ENCODE data around the gene TAF9. TPM values are rescaled to one million over a fixed set of nuclear protein-coding genes. Genes with fewer than 3 reads are reported as not detected.

The TAF9 gene
- total and polyA plus RNA-seq, 7 donors = 33.2 to 77.9 (median 52.8) TPM

- Histone ChIP-seq H3K27me3 (peaks cover 0 to 4% (median 0%) of the 10 kb centered on the region in 3 donors), H3K4me1 (peaks cover 0 to 7% (median 0%) of the 10 kb centered on the region in 4 donors), H3K36me3 (peaks cover 0 to 40% (median 4%) of the 10 kb centered on the region in 4 donors), H3K9me3 (no peaks in the 10 kb centered on the region), H3K4me3 (peak within 1 kb of the TSS; percentile 22 to 61 (median 57)), H3K27ac (peak within 1 kb of the TSS in 1 of 4 donors; percentile 8)
- no peak for TF ChIP-seq POLR2AphosphoS5 (IDR thresholded peaks at IDR 0.05)
- peak in 1 of 2 donors; percentile 13 for TF ChIP-seq POLR2A (IDR thresholded peaks at IDR 0.05)
- TF ChIP-seq CTCF (IDR thresholded peaks at IDR 0.05) = peak in 1 of 4 experiments; percentile 35
- TF ChIP-seq EP300 (IDR thresholded peaks at IDR 0.05) = no peak
- DNase-seq = no peak
- intact Hi-C loops (cut with DNase I) = no loop called here
- 6 to 9% methylated on average over 78 of the region's 78 CpGs for WGBS, 2 donors
These were observed 45.7 kb upstream of the TAF9 start, which contains the start of gene MARVELD2 for GRCh38 chr5:69414885-69415583. Gene MARVELD2 (plus strand): TSS chr5:69415116. CDS start chr5:69419386, 4,270 bp downstream.

- H3K27me3 ChIP-seq = no peaks in the 10 kb centered on the region
- H3K36me3 ChIP-seq = peaks cover 0 to 89% (median 11%) of the 10 kb centered on the region in 4 donors
- TF ChIP-seq CTCF (IDR thresholded peaks at IDR 0.05) (no peak), POLR2AphosphoS5 (IDR thresholded peaks at IDR 0.05) (no peak), EP300 (IDR thresholded peaks at IDR 0.05) (no peak), POLR2A (IDR thresholded peaks at IDR 0.05) (no peak)
- H3K9me3 ChIP-seq = no peaks in the 10 kb centered on the region
- WGBS, 2 donors = 88 to 92% methylated on average over 15 of the region's 15 CpGs
- no peak overlapping the region for H3K4me3 ChIP-seq
- H3K27ac ChIP-seq = no peak overlapping the region
- H3K4me1 ChIP-seq = no peaks in the 10 kb centered on the region
- intact Hi-C loops (cut with DNase I) = no loop called here
- no peak for DNase-seq
These were observed 35.5 kb upstream of the TAF9 start for GRCh38 chr5:69404659-69405330.

GRCh38 chr5:69378376-69378775, 9.1 kb upstream of the TAF9 start:
- Histone ChIP-seq H3K4me3 (no peak overlapping the region), H3K9me3 (no peaks in the 10 kb centered on the region), H3K36me3 (peaks cover 0 to 80% (median 11%) of the 10 kb centered on the region in 4 donors), H3K4me1 (no peaks in the 10 kb centered on the region), H3K27ac (no peak overlapping the region), H3K27me3 (no peaks in the 10 kb centered on the region)
- TF ChIP-seq POLR2AphosphoS5 (IDR thresholded peaks at IDR 0.05) (no peak), POLR2A (IDR thresholded peaks at IDR 0.05) (no peak), CTCF (IDR thresholded peaks at IDR 0.05) (no peak), EP300 (IDR thresholded peaks at IDR 0.05) (no peak)
- no peak for DNase-seq
- intact Hi-C loops (cut with DNase I) = no loop called here

- intact Hi-C loops (cut with DNase I) = no loop called here
- Histone ChIP-seq H3K4me1 (peaks cover 0 to 21% (median 10%) of the 10 kb centered on the region in 4 donors), H3K9me3 (no peaks in the 10 kb centered on the region), H3K27ac (no peak overlapping the region), H3K27me3 (no peaks in the 10 kb centered on the region), H3K36me3 (peaks cover 0 to 47% (median 0%) of the 10 kb centered on the region in 4 donors), H3K4me3 (no peak overlapping the region)
- no peak for TF ChIP-seq POLR2AphosphoS5 (IDR thresholded peaks at IDR 0.05)
- TF ChIP-seq POLR2A (IDR thresholded peaks at IDR 0.05) = no peak
- TF ChIP-seq CTCF (IDR thresholded peaks at IDR 0.05) = no peak
- no peak for TF ChIP-seq EP300 (IDR thresholded peaks at IDR 0.05)
- 90 to 93% methylated on average over 4 of the region's 4 CpGs for WGBS, 2 donors
- no peak for DNase-seq
These were observed 5.7 kb upstream of the TAF9 start for GRCh38 chr5:69374911-69375446.
